Measurements from ENCODE around the gene USP24.
"Not testable (repeated sequence)": the region's sequence is repeated elsewhere in the genome, so short reads cannot be mapped to it uniquely, and the experiment has no call there.

The USP24 gene

DNA sequence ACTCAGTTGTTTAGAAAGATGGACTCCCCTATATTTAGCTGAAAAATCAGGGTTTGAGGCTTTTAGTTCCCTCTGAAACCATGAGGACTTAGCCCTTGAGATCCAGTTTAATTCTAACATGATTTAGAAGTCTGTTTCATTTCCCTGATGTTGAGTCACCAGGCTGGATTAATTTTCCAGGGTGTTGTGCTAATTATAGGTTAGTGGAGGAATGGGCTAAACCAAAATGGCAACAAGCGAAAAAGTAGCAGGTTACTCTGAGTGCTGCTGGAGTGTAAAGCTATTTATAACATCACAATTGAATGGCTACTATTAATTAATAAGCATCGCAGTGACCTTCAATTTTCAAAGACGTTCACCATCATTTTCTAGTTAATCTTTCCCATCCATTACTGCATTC, 15.5 kb upstream of the USP24 start:
- Histone ChIP-seq H3K4me1 (ENCODE audit: control insufficient read depth, insufficient read depth, low read length) (no peaks in the 10 kb centered on the region), H3K36me3 (ENCODE audit: control insufficient read depth, insufficient read depth, low read length) (no peaks in the 10 kb centered on the region), H3K9me3 (ENCODE audit: control insufficient read depth, insufficient read depth, low read length) (no peaks in the 10 kb centered on the region), H3K27ac (ENCODE audit: low read length) (no peak overlapping the region), H3K4me3 (ENCODE audit: low read length) (no peak overlapping the region), H3K27me3 (ENCODE audit: control insufficient read depth, insufficient read depth, low read length) (no peaks in the 10 kb centered on the region)
- DNase-seq (ENCODE audit: low read depth, low spot score), result no peak
- WGBS (ENCODE audit: insufficient coverage, insufficient read length), result no CpG with 5 or more reads among the region's 3 CpGs

GRCh38 chr1:55229726-55230125, 14.6 kb upstream of the USP24 start:
- DNase-seq (ENCODE audit: low read depth, low spot score); H3K27me3 ChIP-seq (ENCODE audit: control insufficient read depth, insufficient read depth, low read length): not testable (repeated sequence)

DNA sequence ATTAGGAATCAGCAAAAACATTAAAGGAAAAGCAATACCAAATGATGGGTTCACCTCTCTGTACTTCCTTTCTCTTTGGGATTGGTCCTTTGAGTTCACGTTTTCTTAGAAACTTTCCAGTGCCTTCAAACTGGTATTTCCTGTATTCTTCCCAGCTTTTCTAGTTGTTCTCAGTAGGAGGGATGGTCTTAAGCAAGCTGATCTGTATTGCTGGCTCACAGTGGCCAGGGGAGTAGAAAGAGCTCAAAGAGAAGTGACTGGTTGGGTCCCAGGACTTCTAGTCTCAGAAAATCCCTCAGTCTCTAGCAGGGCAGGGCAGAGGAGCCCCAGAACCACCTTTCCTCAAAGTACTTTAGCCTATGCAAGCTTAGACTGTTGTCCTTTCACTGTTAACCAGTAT, 10.1 kb upstream of the USP24 start:
- DNase-seq (ENCODE audit: low read depth, low spot score), result no peak
- no CpG with 5 or more reads among the region's 1 CpG for WGBS (ENCODE audit: insufficient coverage, insufficient read length)
- no peaks in the 10 kb centered on the region for H3K9me3 ChIP-seq (ENCODE audit: control insufficient read depth, insufficient read depth, low read length)
- H3K4me1 ChIP-seq (ENCODE audit: control insufficient read depth, insufficient read depth, low read length), result 0 out of 2 replicates have a peak, but pooled peaks cover 1% of the 10 kb centered on the region
- H3K27ac ChIP-seq (ENCODE audit: low read length), result no peak overlapping the region
- H3K36me3 ChIP-seq (ENCODE audit: control insufficient read depth, insufficient read depth, low read length), result no peaks in the 10 kb centered on the region
- no peak overlapping the region for H3K4me3 ChIP-seq (ENCODE audit: low read length)
- H3K27me3 ChIP-seq (ENCODE audit: control insufficient read depth, insufficient read depth, low read length), result no peaks in the 10 kb centered on the region

More at GRCh38 chr1:55229726-55230125, 14.6 kb upstream of the USP24 start:
- H3K36me3 ChIP-seq (ENCODE audit: control insufficient read depth, insufficient read depth, low read length); H3K4me3 ChIP-seq (ENCODE audit: low read length); H3K9me3 ChIP-seq (ENCODE audit: control insufficient read depth, insufficient read depth, low read length); H3K27ac ChIP-seq (ENCODE audit: low read length); H3K4me1 ChIP-seq (ENCODE audit: control insufficient read depth, insufficient read depth, low read length): not testable (repeated sequence)
- WGBS (ENCODE audit: insufficient coverage, insufficient read length), result no CpG with 5 or more reads among the region's 4 CpGs

- no peaks in the 10 kb centered on the region for H3K36me3 ChIP-seq (ENCODE audit: control insufficient read depth, insufficient read depth, low read length)
- no peak overlapping the region for H3K27ac ChIP-seq (ENCODE audit: low read length)
- no CpG with 5 or more reads among the region's 1 CpG for WGBS (ENCODE audit: insufficient coverage, insufficient read length)
- H3K4me1 ChIP-seq (ENCODE audit: control insufficient read depth, insufficient read depth, low read length), result 0 out of 2 replicates have a peak, but pooled peaks cover 1% of the 10 kb centered on the region
- H3K9me3 ChIP-seq (ENCODE audit: control insufficient read depth, insufficient read depth, low read length), result no peaks in the 10 kb centered on the region
- H3K4me3 ChIP-seq (ENCODE audit: low read length), result no peak overlapping the region
- no peaks in the 10 kb centered on the region for H3K27me3 ChIP-seq (ENCODE audit: control insufficient read depth, insufficient read depth, low read length)
- no peak for DNase-seq (ENCODE audit: low read depth, low spot score)
Observed at GRCh38 chr1:55224729-55225128, 9.6 kb upstream of the USP24 start.

DNA sequence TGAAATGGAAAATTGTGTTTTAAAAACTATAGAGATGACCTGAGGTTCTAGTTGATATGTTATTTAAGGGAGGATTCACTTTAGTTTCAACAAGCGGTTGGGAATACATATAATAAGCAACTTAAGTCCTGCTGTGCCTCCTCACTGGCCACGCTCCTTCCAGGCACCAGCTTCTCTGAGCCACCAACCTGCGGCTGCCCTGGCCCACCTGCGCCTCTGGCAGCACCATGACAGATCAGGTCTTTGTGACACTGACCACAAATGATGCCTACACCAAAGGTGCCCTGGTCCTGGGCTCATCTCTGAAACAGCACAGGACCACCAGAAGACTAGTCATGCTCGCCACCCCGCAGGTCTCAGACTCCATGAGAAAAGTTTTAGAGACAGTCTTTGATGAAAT, 7.0 kb upstream of the USP24 start:
- no peaks in the 10 kb centered on the region for H3K36me3 ChIP-seq (ENCODE audit: control insufficient read depth, insufficient read depth, low read length)
- H3K4me1 ChIP-seq (ENCODE audit: control insufficient read depth, insufficient read depth, low read length), result 0 out of 2 replicates have a peak, but pooled peaks cover 1% of the 10 kb centered on the region
- H3K27ac ChIP-seq (ENCODE audit: low read length), result no peak overlapping the region
- no peak for DNase-seq (ENCODE audit: low read depth, low spot score)
- H3K4me3 ChIP-seq (ENCODE audit: low read length), result no peak overlapping the region
- no peaks in the 10 kb centered on the region for H3K27me3 ChIP-seq (ENCODE audit: control insufficient read depth, insufficient read depth, low read length)
- no CpG with 5 or more reads among the region's 6 CpGs for WGBS (ENCODE audit: insufficient coverage, insufficient read length)
- H3K9me3 ChIP-seq (ENCODE audit: control insufficient read depth, insufficient read depth, low read length), result no peaks in the 10 kb centered on the region

- Histone ChIP-seq H3K27me3 (ENCODE audit: control insufficient read depth, insufficient read depth, low read length) (no peaks in the 10 kb centered on the region), H3K4me3 (ENCODE audit: low read length) (no peak overlapping the region), H3K36me3 (ENCODE audit: control insufficient read depth, insufficient read depth, low read length) (peaks cover 2% of the 10 kb centered on the region; the same call in 1 of the 2 replicates), H3K9me3 (ENCODE audit: control insufficient read depth, insufficient read depth, low read length) (no peaks in the 10 kb centered on the region), H3K27ac (ENCODE audit: low read length) (no peak overlapping the region), H3K4me1 (ENCODE audit: control insufficient read depth, insufficient read depth, low read length) (peaks cover 4% of the 10 kb centered on the region; the same call in 1 of the 2 replicates)
- WGBS (ENCODE audit: insufficient coverage, insufficient read length), result no CpG with 5 or more reads among the region's 6 CpGs
- no peak for DNase-seq (ENCODE audit: low read depth, low spot score)
Observed at GRCh38 chr1:55217226-55217986, 2.2 kb upstream of the USP24 start.

- DNase-seq (ENCODE audit: low read depth, low spot score), result no peak
- Histone ChIP-seq H3K36me3 (ENCODE audit: control insufficient read depth, insufficient read depth, low read length) (peaks cover 2% of the 10 kb centered on the region; the same call in 1 of the 2 replicates), H3K4me3 (ENCODE audit: low read length) (peak overlapping the region; percentile 91; the same call in 1 of the 2 replicates), H3K9me3 (ENCODE audit: control insufficient read depth, insufficient read depth, low read length) (no peaks in the 10 kb centered on the region), H3K27me3 (ENCODE audit: control insufficient read depth, insufficient read depth, low read length) (no peaks in the 10 kb centered on the region), H3K4me1 (ENCODE audit: control insufficient read depth, insufficient read depth, low read length) (peaks cover 4% of the 10 kb centered on the region; the same call in 1 of the 2 replicates), H3K27ac (ENCODE audit: low read length) (no peak overlapping the region)
- WGBS (ENCODE audit: insufficient coverage, insufficient read length), result no CpG with 5 or more reads among the region's 9 CpGs
Observed at GRCh38 chr1:55216096-55216495, 932 bp upstream of the USP24 start.

DNA sequence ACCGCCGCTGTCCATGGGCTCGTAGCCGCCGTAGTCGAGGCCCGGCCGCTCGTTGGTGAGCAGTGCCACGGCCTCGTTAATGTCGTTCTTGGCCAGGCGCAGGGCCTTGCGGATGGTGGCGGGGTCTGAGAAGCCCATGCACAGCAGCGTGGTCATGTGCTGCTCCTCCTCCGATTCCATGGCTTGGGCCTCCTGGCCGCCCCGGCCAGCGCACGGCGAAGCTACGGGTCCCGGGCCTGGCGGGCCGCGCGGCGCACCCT, 300 bp downstream of the USP24 start:
- WGBS (ENCODE audit: insufficient coverage, insufficient read length), result no CpG with 5 or more reads among the region's 29 CpGs
- Histone ChIP-seq H3K27ac (ENCODE audit: low read length) (no peak overlapping the region), H3K36me3 (ENCODE audit: control insufficient read depth, insufficient read depth, low read length) (peaks cover 2% of the 10 kb centered on the region; the same call in 1 of the 2 replicates), H3K4me3 (ENCODE audit: low read length) (peak overlapping the region; percentile 91), H3K27me3 (ENCODE audit: control insufficient read depth, insufficient read depth, low read length) (no peaks in the 10 kb centered on the region), H3K4me1 (ENCODE audit: control insufficient read depth, insufficient read depth, low read length) (peaks cover 4% of the 10 kb centered on the region; the same call in 1 of the 2 replicates), H3K9me3 (ENCODE audit: control insufficient read depth, insufficient read depth, low read length) (no peaks in the 10 kb centered on the region)
- no peak for DNase-seq (ENCODE audit: low read depth, low spot score)

DNA sequence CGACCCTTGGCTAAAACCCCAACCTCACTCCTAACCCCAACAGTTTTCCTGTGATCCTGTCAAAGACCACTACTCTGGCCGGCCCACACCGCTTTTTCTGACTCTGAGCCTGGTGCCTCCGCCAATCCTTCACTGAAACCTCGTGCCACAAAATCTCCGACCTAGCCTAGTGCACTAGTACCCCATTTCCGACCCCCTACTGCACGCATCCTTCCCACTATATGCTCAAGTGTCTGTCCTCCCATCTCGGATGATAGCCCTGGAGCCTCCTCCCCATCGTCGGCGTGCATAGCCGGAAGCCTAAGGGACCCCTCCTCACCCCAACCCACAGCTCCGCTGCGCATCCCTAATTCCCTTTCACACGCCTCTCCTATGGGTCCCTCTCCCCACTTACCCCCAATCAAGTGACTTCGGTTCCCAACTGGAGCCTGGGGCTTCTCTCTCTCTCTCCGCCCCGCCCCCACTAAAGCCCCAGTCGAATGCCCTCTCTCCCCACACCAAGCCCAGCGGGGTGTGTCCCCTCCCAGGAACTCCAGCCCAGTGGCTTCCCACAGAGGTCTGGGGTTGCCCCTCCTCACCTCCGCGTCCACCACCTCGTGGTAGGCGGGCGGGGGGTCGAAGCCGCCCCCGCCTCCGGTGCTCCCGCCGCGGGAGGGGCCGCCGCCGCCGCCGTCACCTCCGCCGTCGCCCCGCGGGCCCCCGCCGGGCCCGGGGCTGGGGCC, 791 bp downstream of the USP24 start:
- Histone ChIP-seq H3K4me3 (ENCODE audit: low read length) (peak overlapping the region; percentile 91), H3K27ac (ENCODE audit: low read length) (no peak overlapping the region), H3K9me3 (ENCODE audit: control insufficient read depth, insufficient read depth, low read length) (no peaks in the 10 kb centered on the region), H3K4me1 (ENCODE audit: control insufficient read depth, insufficient read depth, low read length) (peaks cover 4% of the 10 kb centered on the region; the same call in 1 of the 2 replicates), H3K27me3 (ENCODE audit: control insufficient read depth, insufficient read depth, low read length) (no peaks in the 10 kb centered on the region), H3K36me3 (ENCODE audit: control insufficient read depth, insufficient read depth, low read length) (peaks cover 2% of the 10 kb centered on the region; the same call in 1 of the 2 replicates)
- WGBS (ENCODE audit: insufficient coverage, insufficient read length), result no CpG with 5 or more reads among the region's 46 CpGs
- DNase-seq (ENCODE audit: low read depth, low spot score), result no peak

GRCh38 chr1:55213885-55214211, 1.3 kb downstream of the USP24 start:
- Histone ChIP-seq H3K27ac (ENCODE audit: low read length) (no peak overlapping the region), H3K4me3 (ENCODE audit: low read length) (peak overlapping the region; percentile 91; the same call in 1 of the 2 replicates), H3K4me1 (ENCODE audit: control insufficient read depth, insufficient read depth, low read length) (peaks cover 4% of the 10 kb centered on the region; the same call in 1 of the 2 replicates), H3K36me3 (ENCODE audit: control insufficient read depth, insufficient read depth, low read length) (peaks cover 2% of the 10 kb centered on the region; the same call in 1 of the 2 replicates), H3K9me3 (ENCODE audit: control insufficient read depth, insufficient read depth, low read length) (no peaks in the 10 kb centered on the region), H3K27me3 (ENCODE audit: control insufficient read depth, insufficient read depth, low read length) (no peaks in the 10 kb centered on the region)
- no peak for DNase-seq (ENCODE audit: low read depth, low spot score)
- WGBS (ENCODE audit: insufficient coverage, insufficient read length), result no CpG with 5 or more reads among the region's 7 CpGs

Measured in iPS DF 6.9 (cell line).